Measurements from ENCODE around the gene RBBP6.

DNA sequence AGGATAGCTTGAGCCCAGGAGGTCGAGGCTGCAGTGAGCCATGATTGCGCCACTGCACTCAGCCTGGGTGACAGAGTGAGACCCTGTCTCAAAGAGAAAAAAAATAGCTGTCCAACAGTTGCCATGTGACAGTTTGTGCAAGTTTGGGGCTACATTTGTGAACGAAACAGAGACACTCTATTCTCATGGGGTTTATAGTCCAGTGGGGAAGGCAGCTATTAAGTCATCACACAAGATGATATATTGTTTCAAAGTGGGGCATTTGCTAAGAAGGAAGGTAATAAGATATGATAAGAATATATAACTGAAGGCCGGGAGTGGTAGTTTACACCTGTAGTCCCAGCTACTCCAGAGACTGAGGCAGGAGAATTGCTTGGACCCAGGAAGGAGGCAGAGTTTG, 73.3 kb downstream of the RBBP6 start:
- TF ChIP-seq, protein P1, sequence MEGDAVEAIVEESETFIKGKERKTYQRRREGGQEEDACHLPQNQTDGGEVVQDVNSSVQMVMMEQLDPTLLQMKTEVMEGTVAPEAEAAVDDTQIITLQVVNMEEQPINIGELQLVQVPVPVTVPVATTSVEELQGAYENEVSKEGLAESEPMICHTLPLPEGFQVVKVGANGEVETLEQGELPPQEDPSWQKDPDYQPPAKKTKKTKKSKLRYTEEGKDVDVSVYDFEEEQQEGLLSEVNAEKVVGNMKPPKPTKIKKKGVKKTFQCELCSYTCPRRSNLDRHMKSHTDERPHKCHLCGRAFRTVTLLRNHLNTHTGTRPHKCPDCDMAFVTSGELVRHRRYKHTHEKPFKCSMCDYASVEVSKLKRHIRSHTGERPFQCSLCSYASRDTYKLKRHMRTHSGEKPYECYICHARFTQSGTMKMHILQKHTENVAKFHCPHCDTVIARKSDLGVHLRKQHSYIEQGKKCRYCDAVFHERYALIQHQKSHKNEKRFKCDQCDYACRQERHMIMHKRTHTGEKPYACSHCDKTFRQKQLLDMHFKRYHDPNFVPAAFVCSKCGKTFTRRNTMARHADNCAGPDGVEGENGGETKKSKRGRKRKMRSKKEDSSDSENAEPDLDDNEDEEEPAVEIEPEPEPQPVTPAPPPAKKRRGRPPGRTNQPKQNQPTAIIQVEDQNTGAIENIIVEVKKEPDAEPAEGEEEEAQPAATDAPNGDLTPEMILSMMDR (IDR thresholded peaks at IDR 0.05) = no peak
- TF ChIP-seq POLR2A (IDR thresholded peaks at IDR 0.05) = no peak
